K562 (cell line): Measurements from ENCODE around the gene CCDC137. TPM values are rescaled to one million over a fixed set of nuclear protein-coding genes. Genes with fewer than 3 reads are reported as not detected.

Source experiments
- BRD4 ChIP-seq: fragments of 200-600 bp; sonication (generic); IDR thresholded peaks from 2 replicates; pipeline ENCODE4 v1.6.1; 2017; ENCODE audit warnings: inconsistent platforms
- C11orf30 ChIP-seq: fragments of 450-650 bp; IDR thresholded peaks from 2 replicates; pipeline ENCODE4 v1.6.1; 2016; ENCODE audit warnings: low read depth, mild to moderate bottlenecking
- DMBX1 ChIP-seq: fragments of 250-450 bp; sonication (Bioruptor Pico); IDR thresholded peaks from 2 replicates; pipeline ENCODE4 v1.8.0; 2022; ENCODE audit warnings: inconsistent platforms, mild to moderate bottlenecking, moderate library complexity, borderline replicate concordance
- FUS ChIP-seq: fragments of 200-400 bp; formaldehyde crosslinking; optimal IDR thresholded peaks from 2 replicates; pipeline ENCODE3; 2017; ENCODE audit warnings: low read depth, low read length
- HDAC2 ChIP-seq: fragments of 450-650 bp; IDR thresholded peaks from 2 replicates; pipeline ENCODE4 v1.6.1; 2016; ENCODE audit warnings: mild to moderate bottlenecking
- HLTF ChIP-seq: fragments of 450-650 bp; IDR thresholded peaks from 2 replicates; pipeline ENCODE4 v1.6.1; 2016
- HOMEZ ChIP-seq: fragments of 250-450 bp; sonication (Bioruptor Pico); IDR thresholded peaks from 2 replicates; pipeline ENCODE4 v1.4.0; 2020; ENCODE audit warnings: mild to moderate bottlenecking, moderate library complexity
- KLF10 ChIP-seq: fragments of 250-450 bp; sonication (Bioruptor Pico); IDR thresholded peaks from 2 replicates; pipeline ENCODE4 v1.6.1; 2021; ENCODE audit warnings: matching md5 sums
- LEF1 ChIP-seq: fragments of 450-650 bp; IDR thresholded peaks from 2 replicates; pipeline ENCODE4 v1.6.1; 2016; ENCODE audit warnings: mild to moderate bottlenecking
- MAZ ChIP-seq, 2 experiments: fragments of 450-650 bp in 1 of 2; sonication (generic) in 1 of 2; formaldehyde crosslinking; IDR thresholded peaks in 1 of 2; conservative IDR thresholded peaks in 1 of 2; 2 replicates each; pipeline versions ENCODE4 v1.4.0 to v1.5.0; 2020; ENCODE audit warnings: mild to moderate bottlenecking in 1 of 2, missing genetic modification reagents in 1 of 2
- MTA2 ChIP-seq: fragments of 450-650 bp; IDR thresholded peaks from 2 replicates; pipeline ENCODE4 v1.6.1; 2016; ENCODE audit warnings: low read depth
- NKRF ChIP-seq: fragments of 450-650 bp; IDR thresholded peaks from 2 replicates; pipeline ENCODE4 v1.6.1; 2016; ENCODE audit warnings: borderline replicate concordance
- NR1H2 ChIP-seq: sonication (generic); formaldehyde crosslinking; IDR thresholded peaks from 2 replicates; pipeline ENCODE4 v1.4.0; 2020; ENCODE audit warnings: mild to moderate bottlenecking, missing genetic modification reagents
- POLR2G ChIP-seq: fragments of 200-400 bp; formaldehyde crosslinking; IDR thresholded peaks from 2 replicates; pipeline ENCODE4 v1.6.1; 2017; ENCODE audit warnings: low read depth, mild to moderate bottlenecking, antibody characterized with exemption, low read length, moderate library complexity
- RB1 ChIP-seq: fragments of 450-650 bp; IDR thresholded peaks from 2 replicates; pipeline ENCODE4 v1.6.1; 2017; ENCODE audit warnings: low read depth, mild to moderate bottlenecking
- SREBF1 ChIP-seq: fragments of 150-350 bp; IDR thresholded peaks from 2 replicates; pipeline ENCODE4 v1.6.1; 2014; ENCODE audit warnings: antibody characterized with exemption, low read depth, low read length, borderline replicate concordance
- TGIF2 ChIP-seq: sonication (generic); formaldehyde crosslinking; IDR thresholded peaks from 2 replicates; pipeline ENCODE4 v1.8.1; 2022; ENCODE audit warnings: mild to moderate bottlenecking, missing genetic modification reagents, moderate library complexity
- ZBTB26 ChIP-seq: fragments of 450-650 bp; formaldehyde crosslinking; IDR thresholded peaks from 2 replicates; pipeline ENCODE4 v1.4.0; 2022; ENCODE audit warnings: missing genetic modification characterization
- ZNF124 ChIP-seq: sonication (generic); formaldehyde crosslinking; IDR thresholded peaks from 2 replicates; pipeline ENCODE4 v1.8.1; 2022; ENCODE audit warnings: missing genetic modification reagents
- ZNF175 ChIP-seq: fragments of 200-800 bp; sonication (Bioruptor generic); IDR thresholded peaks from 2 replicates; pipeline ENCODE4 v1.6.1; 2016; ENCODE audit warnings: low read depth, mild to moderate bottlenecking, missing genetic modification characterization, missing compliant biosample characterization
- ZNF184 ChIP-seq: sonication (generic); formaldehyde crosslinking; IDR thresholded peaks from 2 replicates; pipeline ENCODE4 v1.5.0; 2020; ENCODE audit warnings: missing genetic modification reagents
- ZNF445 ChIP-seq: fragments of 250-450 bp; sonication (Bioruptor Pico); IDR thresholded peaks from 2 replicates; pipeline ENCODE4 v1.4.0; 2020; ENCODE audit warnings: low read depth, mild to moderate bottlenecking, moderate library complexity
- polyA plus RNA-seq, 8 experiments: library from polyadenylated mRNA; depleted of rRNA in 4 of 8; stranded (reverse) in 5 of 8; unstranded in 3 of 8; fragments of >200 nt; fragmentation: Nextera tagmentation in 2 of 8; fragmentation: Illumina TruSeq in 1 of 8; extraction: Ambion mirVana in 2 of 8; extraction: Trizol in 1 of 8; gene quantifications; 2 replicates each; pipeline versions ENCODE4 v1.2.1 to v1.2.3, GENCODE V29; 2011 to 2014; ENCODE audit warnings: inconsistent platforms in 1 of 8, missing spikeins in 1 of 8
- total RNA-seq, 7 experiments: library from RNA; depleted of rRNA in 6 of 7; stranded (reverse); fragments of >200 nt in 6 of 7; fragmentation: Illumina TruSeq in 2 of 7; extraction: Trizol in 2 of 7; gene quantifications; 2 replicates each; pipeline versions ENCODE4 v1.2.1 to v1.2.3, GENCODE V29; 2011 to 2021; ENCODE audit warnings: low replicate concordance in 1 of 7
- TF ChIP-seq, protein P1 (sequence below): sonication (generic); formaldehyde crosslinking; IDR thresholded peaks from 2 replicates; pipeline ENCODE4 v1.8.0; 2022; ENCODE audit warnings: mild to moderate bottlenecking, missing genetic modification reagents, borderline replicate concordance

The CCDC137 gene
- total and polyA plus RNA-seq, 9 of the 15 experiments (the other 6 are each of a cell fraction or from before 2014, with no cell fraction given) = 2.3 to 68.1 (median 38.3) TPM

- TF ChIP-seq TGIF2 (CRISPR knock-in tag) (peak; percentile 64; the same call in 1 of the 2 replicates), KLF10 (CRISPR knock-in tag) (no peak), ZBTB26 (no peak), ZNF175 (no peak), BRD4 (no peak), HOMEZ (CRISPR knock-in tag) (no peak), ZNF124 (CRISPR knock-in tag) (no peak), ZNF445 (CRISPR knock-in tag) (no peak), DMBX1 (CRISPR knock-in tag) (no peak), SREBF1 (no peak), POLR2G (peak; percentile 97), NKRF (no peak), ZNF184 (CRISPR knock-in tag) (no peak), C11orf30 (peak; percentile 93), LEF1 (no peak), MAZ (CRISPR knock-in tag; conservative IDR thresholded peaks at IDR 0.05 in 1 of 2, IDR thresholded peaks at IDR 0.05 in 1 of 2) (peak; percentile 76 to 84; a peak in 3 of 4 replicates), FUS (peak; percentile 78), MTA2 (no peak), NR1H2 (CRISPR knock-in tag) (0 out of 2 replicates have a peak, but pooled peaks have one; percentile 64), RB1 (peak; percentile 83), HDAC2 (peak; percentile 16; the same call in 1 of the 2 replicates), HLTF (no peak)
- TF ChIP-seq, protein P1, sequence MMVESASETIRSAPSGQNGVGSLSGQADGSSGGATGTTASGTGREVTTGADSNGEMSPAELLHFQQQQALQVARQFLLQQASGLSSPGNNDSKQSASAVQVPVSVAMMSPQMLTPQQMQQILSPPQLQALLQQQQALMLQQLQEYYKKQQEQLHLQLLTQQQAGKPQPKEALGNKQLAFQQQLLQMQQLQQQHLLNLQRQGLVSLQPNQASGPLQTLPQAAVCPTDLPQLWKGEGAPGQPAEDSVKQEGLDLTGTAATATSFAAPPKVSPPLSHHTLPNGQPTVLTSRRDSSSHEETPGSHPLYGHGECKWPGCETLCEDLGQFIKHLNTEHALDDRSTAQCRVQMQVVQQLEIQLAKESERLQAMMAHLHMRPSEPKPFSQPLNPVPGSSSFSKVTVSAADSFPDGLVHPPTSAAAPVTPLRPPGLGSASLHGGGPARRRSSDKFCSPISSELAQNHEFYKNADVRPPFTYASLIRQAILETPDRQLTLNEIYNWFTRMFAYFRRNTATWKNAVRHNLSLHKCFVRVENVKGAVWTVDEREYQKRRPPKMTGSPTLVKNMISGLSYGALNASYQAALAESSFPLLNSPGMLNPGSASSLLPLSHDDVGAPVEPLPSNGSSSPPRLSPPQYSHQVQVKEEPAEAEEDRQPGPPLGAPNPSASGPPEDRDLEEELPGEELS (CRISPR knock-in tag) = no peak; the same call in 1 of the 2 replicates
These were observed 36.6 kb downstream of the CCDC137 start, which contains the start of gene MRPL12 (continued) for GRCh38 chr17:81702934-81703746.
